PFSK-1 (cell line): ENCODE measurements around the gene ALKBH4.

Experiments used
- FOXP2 ChIP-seq: optimal IDR thresholded peaks from 2 replicates; pipeline ENCODE3; 2011; ENCODE audit warnings: borderline replicate concordance, control low read depth, inconsistent platforms; ENCODE audit not compliant: insufficient read depth; ENCODE audit errors: extremely low read length, extremely low read depth
- POLR2AphosphoS5 ChIP-seq: IDR thresholded peaks from 2 replicates; pipeline ENCODE4 v1.6.1; 2012; ENCODE audit warnings: low read depth, mild to moderate bottlenecking, control low read depth, low read length, moderate library complexity
- REST ChIP-seq, 2 experiments: IDR thresholded peaks; 2 replicates each; pipeline versions ENCODE4 v1.6.1 to v1.8.0; 2011 to 2012; ENCODE audit warnings: low read depth in 2 of 2, low read length in 2 of 2, control low read depth in 1 of 2, inconsistent platforms in 1 of 2, mild to moderate bottlenecking in 1 of 2, moderate library complexity in 1 of 2; ENCODE audit not compliant: insufficient read depth in 1 of 2
- SIN3A ChIP-seq: IDR thresholded peaks from 2 replicates; pipeline ENCODE4 v1.6.1; 2012; ENCODE audit warnings: mild to moderate bottlenecking, low read length, moderate library complexity, borderline replicate concordance; ENCODE audit not compliant: insufficient read depth
- TAF1 ChIP-seq: IDR thresholded peaks from 2 replicates; pipeline ENCODE4 v1.6.1; 2012; ENCODE audit warnings: low read length, control low read depth, borderline replicate concordance; ENCODE audit not compliant: insufficient read depth

ALKBH4 gene

GRCh38 chr7:102409340-102409739 is 55.3 kb downstream of the ALKBH4 start:
- no peak for TF ChIP-seq POLR2AphosphoS5
- no peak for TF ChIP-seq FOXP2
- TF ChIP-seq SIN3A: no peak
- TF ChIP-seq TAF1: no peak
- TF ChIP-seq REST (IDR thresholded peaks at IDR 0.05; ENCODE audit: insufficient read depth in 1 of 2, low read depth in 2 of 2, low read length in 2 of 2): no peak

- no peak for TF ChIP-seq FOXP2
- TF ChIP-seq REST (IDR thresholded peaks at IDR 0.05; ENCODE audit: insufficient read depth in 1 of 2, low read depth in 2 of 2, low read length in 2 of 2): no peak
- TF ChIP-seq SIN3A: no peak
- TF ChIP-seq TAF1: no peak
- TF ChIP-seq POLR2AphosphoS5: no peak
Measured at GRCh38 chr7:102407910-102408309, 56.8 kb downstream of the ALKBH4 start.
